Superior temporal gyrus (tissue), 1 donor: ENCODE data around the gene ARHGAP8.
"Not testable (repeated sequence)": the region's sequence is repeated elsewhere in the genome, so short reads cannot be mapped to it uniquely, and the experiment has no call there.

Experiments
- DNase-seq: peaks from one replicate; pipeline ENCODE4 v3.0.0-alpha.2; 2016; ENCODE audit errors: extremely low spot score

ARHGAP8 gene

GRCh38 chr22:44825310-44826150 is 73.2 kb downstream of the ARHGAP8 start:
- DNase-seq = no peak

GRCh38 chr22:44827666-44828190 is 75.4 kb downstream of the ARHGAP8 start:
- no peak for DNase-seq

- no peak for DNase-seq
Observed at GRCh38 chr22:44828193-44828592, 75.8 kb downstream of the ARHGAP8 start.

- DNase-seq = no peak
Observed at GRCh38 chr22:44831885-44832284, 79.5 kb downstream of the ARHGAP8 start.

- DNase-seq = no peak
Observed at GRCh38 chr22:44834065-44834464, 81.7 kb downstream of the ARHGAP8 start.

GRCh38 chr22:44837481-44837880 is 85.1 kb downstream of the ARHGAP8 start:
- DNase-seq = no peak

GRCh38 chr22:44838316-44839016 is 86.1 kb downstream of the ARHGAP8 start:
- no peak for DNase-seq

- DNase-seq = no peak
Observed at GRCh38 chr22:44839061-44839460, 86.7 kb downstream of the ARHGAP8 start.

- DNase-seq = no peak
Observed at GRCh38 chr22:44839721-44840120, 87.3 kb downstream of the ARHGAP8 start.

- no peak for DNase-seq
Observed at GRCh38 chr22:44840611-44841322, 88.4 kb downstream of the ARHGAP8 start.

- no peak for DNase-seq
Observed at GRCh38 chr22:44842417-44842816, 90.0 kb downstream of the ARHGAP8 start.

GRCh38 chr22:44845191-44845590 is 92.8 kb downstream of the ARHGAP8 start:
- DNase-seq = no peak

- no peak for DNase-seq
Observed at GRCh38 chr22:44845796-44846720, 93.7 kb downstream of the ARHGAP8 start.

GRCh38 chr22:44846726-44847275 is 94.4 kb downstream of the ARHGAP8 start:
- no peak for DNase-seq

GRCh38 chr22:44847380-44847779 is 95.0 kb downstream of the ARHGAP8 start:
- no peak for DNase-seq

- DNase-seq = no peak
Observed at GRCh38 chr22:44847892-44848291, 95.5 kb downstream of the ARHGAP8 start.

GRCh38 chr22:44848296-44848741 is 95.9 kb downstream of the ARHGAP8 start:
- DNase-seq = no peak

GRCh38 chr22:44848791-44849420 is 96.5 kb downstream of the ARHGAP8 start:
- no peak for DNase-seq

GRCh38 chr22:44850946-44851345 is 98.6 kb downstream of the ARHGAP8 start:
- DNase-seq = no peak

GRCh38 chr22:44854641-44855040 is 102.3 kb downstream of the ARHGAP8 start:
- not testable (repeated sequence) for DNase-seq
